GM21526 (cell line): ENCODE measurements around the gene OR2T12.
"Not testable (repeated sequence)": the region's sequence is repeated elsewhere in the genome, so short reads cannot be mapped to it uniquely, and the experiment has no call there.

Experiments used
- ATAC-seq: cut with Tn5 transposase; IDR thresholded peaks from one replicate; pipeline ENCODE4 v1.9.1; 2021; ENCODE audit warnings: moderate library complexity; ENCODE audit not compliant: unreplicated experiment, low FRiP score

The OR2T12 gene

GRCh38 chr1:248303324-248303723, at the start of gene OR2T12:
TSS of gene OR2T12 (minus strand) at chr1:248303424. CDS start at chr1:248295578, 7,846 bp downstream.
- no peak for ATAC-seq

- no peak for ATAC-seq
These were observed 45.3 kb upstream of the OR2T12 start, which contains the start of gene OR14C36 for GRCh38 chr1:248348475-248348874. TSS of gene OR14C36 (plus strand) at chr1:248348775. CDS start at chr1:248348775, 0 bp downstream.

- ATAC-seq: no peak
These were observed 40.2 kb upstream of the OR2T12 start for GRCh38 chr1:248343451-248343850.

GRCh38 chr1:248324468-248324867, 21.2 kb upstream of the OR2T12 start, which contains the start of gene OR2M7:
TSS of gene OR2M7 (minus strand) at chr1:248324568. CDS start at chr1:248324568, 0 bp downstream.
- no peak for ATAC-seq

- ATAC-seq: no peak
These were observed 13.6 kb upstream of the OR2T12 start for GRCh38 chr1:248316796-248317195.

GRCh38 chr1:248306740-248307139, 3.5 kb upstream of the OR2T12 start:
- ATAC-seq: not testable (repeated sequence)

GRCh38 chr1:248306103-248306502, 2.9 kb upstream of the OR2T12 start:
- no peak for ATAC-seq

GRCh38 chr1:248305672-248306071, 2.4 kb upstream of the OR2T12 start:
- not testable (repeated sequence) for ATAC-seq

GRCh38 chr1:248288391-248288790, 14.8 kb downstream of the OR2T12 start:
- no peak for ATAC-seq

- no peak for ATAC-seq
These were observed 25.3 kb downstream of the OR2T12 start, which contains the start of gene OR2T33 for GRCh38 chr1:248277876-248278275. TSS of gene OR2T33 (minus strand) at chr1:248277976. CDS start at chr1:248273814, 4,162 bp downstream.

- not testable (repeated sequence) for ATAC-seq
These were observed 30.0 kb downstream of the OR2T12 start for GRCh38 chr1:248273225-248273624.

- ATAC-seq: no peak
These were observed 35.0 kb downstream of the OR2T12 start for GRCh38 chr1:248268178-248268577.

GRCh38 chr1:248259309-248259708, 43.9 kb downstream of the OR2T12 start:
- ATAC-seq: not testable (repeated sequence)

- peak; percentile 84 for ATAC-seq
These were observed 60.0 kb downstream of the OR2T12 start for GRCh38 chr1:248243204-248243603.
